Smooth muscle cell (in vitro differentiated cells): Measurements from ENCODE around the gene C2CD5. TPM values are rescaled to one million over a fixed set of nuclear protein-coding genes. Genes with fewer than 3 reads are reported as not detected.

ENCODE experiments used
- DNase-seq: peaks from one replicate; lab custom pipeline; 2025; ENCODE audit not compliant: unreplicated experiment; lab: John Stamatoyannopoulos, UW
- H2AFZ ChIP-seq: fragments of 200-600 bp; sonication (generic); 2 replicates; pipeline ENCODE4 v1.6.0; 2016; ENCODE audit warnings: antibody characterized with exemption, low read depth, mild to moderate bottlenecking
- H3F3A ChIP-seq: fragments of 200-600 bp; sonication (generic); 2 replicates; pipeline ENCODE4 v1.6.0; 2017; ENCODE audit warnings: antibody characterized with exemption, low read depth
- H3K27ac ChIP-seq: fragments of 200-600 bp; sonication (generic); 2 replicates; pipeline ENCODE4 v1.5.1; 2016; ENCODE audit warnings: low read depth, mild to moderate bottlenecking
- H3K27me3 ChIP-seq: fragments of 200-600 bp; sonication (generic); 2 replicates; pipeline ENCODE4 v1.6.1; 2016; ENCODE audit warnings: low read depth, mild to moderate bottlenecking
- H3K36me3 ChIP-seq: fragments of 200-600 bp; sonication (generic); 2 replicates; pipeline ENCODE4 v1.5.1; 2016; ENCODE audit warnings: low read depth
- H3K4me1 ChIP-seq: fragments of 200-600 bp; sonication (generic); 2 replicates; pipeline ENCODE4 v1.5.1; 2016; ENCODE audit warnings: low read depth
- H3K4me2 ChIP-seq: fragments of 200-600 bp; sonication (generic); 2 replicates; pipeline ENCODE4 v1.6.0; 2016; ENCODE audit warnings: mild to moderate bottlenecking
- H3K4me3 ChIP-seq: fragments of 200-600 bp; sonication (generic); 2 replicates; pipeline ENCODE4 v1.5.1; 2016; ENCODE audit warnings: mild to moderate bottlenecking
- H3K79me2 ChIP-seq: fragments of 200-600 bp; sonication (generic); 2 replicates; pipeline ENCODE4 v1.6.0; 2016; ENCODE audit warnings: low read depth, mild to moderate bottlenecking
- H3K9ac ChIP-seq: fragments of 200-600 bp; sonication (generic); 2 replicates; pipeline ENCODE4 v1.6.0; 2016; ENCODE audit warnings: low read depth
- H3K9me3 ChIP-seq: fragments of 200-600 bp; sonication (generic); replicated peaks from 2 replicates; pipeline ENCODE4 v1.5.1; 2016; ENCODE audit warnings: low read depth
- H4K20me1 ChIP-seq: fragments of 200-600 bp; sonication (generic); 2 replicates; pipeline ENCODE4 v1.6.0; 2016; ENCODE audit warnings: low read depth
- CTCF ChIP-seq: fragments of 200-600 bp; sonication (generic); IDR thresholded peaks from 2 replicates; pipeline ENCODE4 v1.5.1; 2017; ENCODE audit warnings: borderline replicate concordance, mild to moderate bottlenecking, antibody characterized with exemption; ENCODE audit not compliant: insufficient read depth, poor library complexity, severe bottlenecking
- WGBS: methylation state at CpG from one replicate; pipeline ENCODE4 v1.1.7; 2016; ENCODE audit warnings: low lambda C conversion rate; 5-methylcytosine and 5-hydroxymethylcytosine counted together
- polyA plus RNA-seq: library from polyadenylated mRNA; unstranded; fragments of >200 nt; fragmentation: Nextera tagmentation; extraction: Ambion mirVana; gene quantifications from 2 replicates; pipeline ENCODE4 v1.2.1, GENCODE V29; 2016
- total RNA-seq: library from RNA; depleted of rRNA; stranded (reverse); fragments of >200 nt; gene quantifications from 2 replicates; pipeline ENCODE4 v1.2.3, GENCODE V29; 2014

The C2CD5 gene
- total and polyA plus RNA-seq, 2 experiments from 2014 or later: 6.4 to 13.2 TPM

GRCh38 chr12:22408610-22409376, 135.5 kb downstream of the C2CD5 start:
- Histone ChIP-seq H3K4me3 (no peak overlapping the region), H3K4me1 (no peaks in the 10 kb centered on the region), H3K27me3 (no peaks in the 10 kb centered on the region), H3F3A (no peaks in the 10 kb centered on the region), H3K79me2 (no peaks in the 10 kb centered on the region), H2AFZ (no peak overlapping the region), H3K4me2 (no peak overlapping the region), H3K9me3 (no peaks in the 10 kb centered on the region), H4K20me1 (no peaks in the 10 kb centered on the region), H3K9ac (no peak overlapping the region), H3K36me3 (no peaks in the 10 kb centered on the region), H3K27ac (no peak overlapping the region)
- WGBS: 65% methylated on average over 8 of the region's 8 CpGs
- no peak for DNase-seq
- TF ChIP-seq CTCF: no peak

DNA sequence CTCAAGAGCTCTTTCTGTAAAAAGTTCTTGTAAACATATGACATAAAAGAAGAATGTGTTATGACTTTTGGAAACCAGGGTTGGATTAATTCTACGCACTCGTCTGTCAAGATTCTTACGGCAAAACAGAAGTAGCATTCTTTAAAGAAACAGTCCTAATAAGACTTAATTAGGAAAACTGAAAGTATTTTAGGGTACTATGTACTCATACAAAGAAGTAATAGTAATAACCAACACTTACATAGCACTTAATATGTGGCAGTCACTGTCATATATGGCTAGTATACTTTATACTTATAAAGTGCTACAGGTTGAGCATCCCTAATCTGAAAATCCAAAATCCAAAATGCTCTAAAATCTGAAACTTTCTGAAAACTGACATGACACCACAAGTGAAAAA, 136.9 kb downstream of the C2CD5 start:
- no peak overlapping the region for H3K4me2 ChIP-seq
- H3K9ac ChIP-seq: no peak overlapping the region
- no peaks in the 10 kb centered on the region for H3F3A ChIP-seq
- no peaks in the 10 kb centered on the region for H3K79me2 ChIP-seq
- H2AFZ ChIP-seq: no peak overlapping the region
- no peak for TF ChIP-seq CTCF
- H3K4me1 ChIP-seq: no peaks in the 10 kb centered on the region
- H3K27ac ChIP-seq: no peak overlapping the region
- no peak overlapping the region for H3K4me3 ChIP-seq
- no peak for DNase-seq
- H3K9me3 ChIP-seq: no peaks in the 10 kb centered on the region
- no peaks in the 10 kb centered on the region for H3K36me3 ChIP-seq
- no peaks in the 10 kb centered on the region for H4K20me1 ChIP-seq
- 89% methylated on average over 3 of the region's 3 CpGs for WGBS
- no peaks in the 10 kb centered on the region for H3K27me3 ChIP-seq

- peak overlapping the region; percentile 37 for H2AFZ ChIP-seq
- H3K4me2 ChIP-seq: no peak overlapping the region
- no peaks in the 10 kb centered on the region for H3F3A ChIP-seq
- no peak overlapping the region for H3K27ac ChIP-seq
- no peaks in the 10 kb centered on the region for H3K36me3 ChIP-seq
- H3K27me3 ChIP-seq: no peaks in the 10 kb centered on the region
- DNase-seq: no peak
- no peaks in the 10 kb centered on the region for H3K4me1 ChIP-seq
- no peak overlapping the region for H3K9ac ChIP-seq
- 96% methylated on average over 1 of the region's 1 CpG for WGBS
- no peak for TF ChIP-seq CTCF
- no peaks in the 10 kb centered on the region for H3K9me3 ChIP-seq
- H3K4me3 ChIP-seq: no peak overlapping the region
- H4K20me1 ChIP-seq: no peaks in the 10 kb centered on the region
- H3K79me2 ChIP-seq: no peaks in the 10 kb centered on the region
These were observed 137.7 kb downstream of the C2CD5 start for GRCh38 chr12:22406627-22407026.
